GM18868 (cell line): Measurements from ENCODE around the gene HMX1.

Experiments
- ATAC-seq: cut with Tn5 transposase; IDR thresholded peaks from one replicate; pipeline ENCODE4 v1.9.1; 2021; ENCODE audit warnings: mild to moderate bottlenecking, moderate library complexity; ENCODE audit not compliant: unreplicated experiment

Gene HMX1

DNA sequence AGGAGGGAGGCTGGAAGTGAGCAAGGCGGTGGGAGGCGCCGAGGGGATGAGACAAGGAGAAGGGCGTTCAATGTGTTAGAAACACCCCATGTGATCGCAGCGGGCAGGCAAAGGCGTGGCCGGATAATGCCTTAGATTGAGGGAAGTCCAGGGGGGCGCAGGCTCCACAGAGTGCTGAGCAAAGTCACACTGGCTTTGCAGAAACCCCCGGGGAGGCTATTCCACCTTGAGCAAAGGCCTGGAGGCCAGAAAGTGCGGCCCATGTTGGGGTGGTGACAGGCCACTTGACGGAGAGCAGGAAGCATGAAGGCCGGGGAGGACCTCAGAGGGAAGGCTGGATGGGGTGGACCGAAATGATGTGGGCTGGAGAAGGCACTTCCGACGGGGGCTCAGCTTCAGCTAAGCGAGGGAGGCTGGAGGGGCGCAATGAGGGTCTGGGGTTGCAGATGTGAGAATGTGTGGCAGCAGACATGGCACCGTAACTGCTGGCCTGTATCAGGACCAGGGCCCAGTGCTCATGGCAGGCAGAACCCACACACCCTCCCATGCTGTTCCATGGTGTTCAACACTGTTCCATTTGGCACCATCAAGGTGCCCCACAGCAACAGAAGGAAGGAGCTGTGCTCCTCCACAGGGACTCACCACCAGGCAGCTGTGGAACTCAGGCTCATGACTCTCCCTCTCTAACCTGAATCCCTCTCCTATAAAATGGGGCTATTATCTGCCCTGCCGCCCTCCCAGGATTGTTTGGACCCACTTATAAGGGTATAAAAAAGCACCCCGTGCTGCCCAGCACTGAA lies 50.3 kb downstream of the HMX1 start:
- no peak for ATAC-seq

DNA sequence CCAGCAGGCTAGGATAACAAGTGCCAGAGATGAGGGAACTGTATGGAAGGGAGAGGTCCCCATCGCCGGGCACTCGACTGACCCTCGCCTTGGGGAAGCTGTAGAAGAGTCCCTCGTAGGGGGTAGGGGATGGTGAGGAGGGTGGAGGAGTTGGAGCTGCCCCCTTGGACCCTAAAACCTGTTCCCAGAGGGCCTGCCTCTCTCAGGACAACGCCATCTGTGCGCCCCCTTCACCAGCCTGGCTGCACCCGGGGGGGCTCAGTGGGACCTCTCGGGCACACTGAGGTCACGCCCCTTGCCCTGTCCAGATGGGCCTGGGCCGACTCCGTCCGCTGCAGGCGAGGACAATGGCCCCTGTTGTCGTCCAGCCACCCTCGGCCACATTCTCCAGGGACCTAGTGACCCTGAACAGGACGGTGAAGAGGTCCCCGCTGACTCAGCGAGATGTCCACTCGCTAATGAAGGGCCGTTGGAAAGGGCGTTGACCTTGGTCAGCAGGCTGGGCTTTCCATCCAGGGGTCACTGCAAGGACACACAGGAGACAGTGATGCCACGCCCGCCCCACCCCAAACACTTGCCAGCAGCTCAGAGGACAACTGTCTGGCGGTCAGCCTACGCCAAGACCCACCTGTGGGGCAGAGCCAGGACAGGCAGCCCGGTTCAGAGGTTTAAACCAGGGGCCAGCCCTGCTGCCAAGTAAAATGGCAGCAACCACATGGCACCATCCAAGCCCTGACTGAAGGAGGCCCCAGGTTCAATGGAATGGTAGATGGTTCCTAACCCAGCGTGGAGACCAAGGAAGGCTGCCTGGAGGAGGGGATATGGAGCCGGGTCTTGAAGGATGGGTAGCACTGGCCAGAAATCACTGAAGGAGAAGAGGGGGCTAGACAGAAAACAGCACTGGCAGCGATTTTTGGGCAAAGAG lies 51.2 kb downstream of the HMX1 start:
- ATAC-seq = no peak

DNA sequence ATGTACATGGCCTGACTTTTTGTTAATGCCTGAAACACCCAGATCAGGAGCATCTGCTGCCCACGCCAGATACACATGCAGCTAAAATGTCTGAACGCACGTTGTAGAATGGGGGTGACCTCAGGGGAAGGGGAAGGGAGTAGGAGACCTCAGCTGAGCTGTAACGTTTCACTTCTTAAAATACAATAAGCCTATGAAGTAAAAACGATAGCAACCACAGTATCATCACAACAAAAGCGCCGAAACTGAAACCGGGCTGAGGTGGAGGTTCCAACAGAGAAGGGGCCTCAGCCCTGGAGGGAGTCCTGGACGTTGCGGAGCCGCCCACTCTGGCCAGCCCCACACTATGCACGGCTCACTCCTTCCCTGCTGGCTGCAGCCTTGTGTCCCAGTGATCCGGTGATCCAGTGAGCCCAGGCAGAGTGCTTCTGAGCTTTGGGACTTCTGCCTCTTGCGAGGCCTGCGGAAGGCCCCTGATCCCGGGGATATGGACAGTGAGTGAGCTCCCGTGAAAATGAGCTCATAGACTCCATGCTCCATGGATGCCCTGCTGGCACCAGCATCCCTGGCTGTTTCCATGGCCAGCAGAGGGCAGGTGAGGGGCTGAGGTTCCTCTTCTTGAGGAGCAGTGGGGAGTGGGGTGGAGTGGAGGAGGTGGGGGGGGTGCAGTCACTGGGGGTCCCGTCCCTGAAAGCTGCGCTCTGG lies 52.0 kb downstream of the HMX1 start:
- no peak for ATAC-seq

DNA sequence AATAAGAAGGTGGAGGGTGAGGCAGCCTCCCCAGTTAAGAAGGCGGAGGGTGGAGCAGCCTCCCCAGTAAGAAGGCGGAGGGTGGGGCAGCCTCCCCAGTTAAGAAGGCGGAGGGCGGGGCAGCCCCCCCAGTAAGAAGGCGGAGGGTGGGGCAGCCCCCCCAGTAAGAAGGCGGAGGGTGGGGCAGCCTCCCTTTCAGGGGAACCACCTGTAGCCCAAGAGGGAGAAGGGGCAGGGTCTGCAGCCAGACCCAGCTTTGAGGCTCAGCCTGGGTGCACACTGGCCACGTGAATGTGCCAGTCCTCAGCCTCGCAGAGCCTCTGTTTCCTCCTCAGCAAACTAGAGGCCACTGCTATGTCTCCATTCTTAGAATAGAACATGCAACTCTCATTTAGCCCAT lies 52.6 kb downstream of the HMX1 start:
- no peak for ATAC-seq

DNA sequence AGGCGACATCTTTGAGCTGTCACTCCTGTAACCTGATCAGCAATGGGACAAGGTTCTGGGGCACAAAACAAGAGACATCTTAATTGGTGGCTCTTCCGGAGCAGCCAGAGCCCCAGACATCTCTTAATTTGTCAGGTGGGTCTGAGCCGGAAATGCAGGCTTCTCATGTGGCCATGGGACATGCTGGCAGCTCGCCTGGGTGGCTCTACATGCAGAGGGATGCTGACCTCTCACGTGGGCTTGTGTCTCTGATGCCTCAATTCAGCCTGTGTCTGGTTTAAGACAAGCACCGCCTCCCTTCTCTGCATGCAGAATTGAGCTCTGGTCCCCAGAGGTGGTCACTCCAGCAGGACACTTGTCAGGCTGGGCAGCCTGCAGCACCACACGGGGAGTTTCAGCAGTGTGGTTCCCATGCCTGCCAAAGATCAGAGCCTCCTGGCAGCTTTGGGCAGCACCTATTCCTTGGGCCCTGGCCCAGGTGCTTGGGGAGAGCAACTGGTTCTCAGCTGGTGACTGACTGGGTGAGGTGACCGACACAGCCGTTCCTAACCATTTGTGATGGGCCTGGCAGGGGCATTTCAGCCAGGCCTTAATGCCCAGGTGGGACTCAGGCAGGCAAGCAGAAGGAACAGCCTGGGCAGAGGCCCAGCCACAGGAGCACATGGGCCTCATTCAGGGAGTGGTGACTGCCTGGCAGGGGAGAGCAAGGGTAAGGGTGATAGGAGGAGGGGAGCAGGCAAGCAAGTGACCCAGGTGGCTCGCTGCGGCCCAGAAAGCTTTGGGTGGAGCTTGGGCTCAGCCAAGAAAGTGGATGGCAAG lies 53.4 kb downstream of the HMX1 start:
- ATAC-seq = no peak

DNA sequence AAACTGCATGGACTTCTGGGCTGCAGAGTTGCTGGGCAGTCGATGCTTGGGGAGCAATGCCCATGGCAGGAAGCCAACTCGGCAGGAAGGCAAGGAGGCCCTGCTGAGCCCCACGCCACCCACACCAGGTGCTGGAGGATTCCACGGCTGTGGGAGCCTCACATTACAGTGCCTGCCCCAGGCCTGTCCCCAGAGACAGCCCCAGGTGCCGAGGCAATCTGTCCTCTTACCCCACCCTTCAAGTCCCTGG lies 53.9 kb downstream of the HMX1 start:
- no peak for ATAC-seq

DNA sequence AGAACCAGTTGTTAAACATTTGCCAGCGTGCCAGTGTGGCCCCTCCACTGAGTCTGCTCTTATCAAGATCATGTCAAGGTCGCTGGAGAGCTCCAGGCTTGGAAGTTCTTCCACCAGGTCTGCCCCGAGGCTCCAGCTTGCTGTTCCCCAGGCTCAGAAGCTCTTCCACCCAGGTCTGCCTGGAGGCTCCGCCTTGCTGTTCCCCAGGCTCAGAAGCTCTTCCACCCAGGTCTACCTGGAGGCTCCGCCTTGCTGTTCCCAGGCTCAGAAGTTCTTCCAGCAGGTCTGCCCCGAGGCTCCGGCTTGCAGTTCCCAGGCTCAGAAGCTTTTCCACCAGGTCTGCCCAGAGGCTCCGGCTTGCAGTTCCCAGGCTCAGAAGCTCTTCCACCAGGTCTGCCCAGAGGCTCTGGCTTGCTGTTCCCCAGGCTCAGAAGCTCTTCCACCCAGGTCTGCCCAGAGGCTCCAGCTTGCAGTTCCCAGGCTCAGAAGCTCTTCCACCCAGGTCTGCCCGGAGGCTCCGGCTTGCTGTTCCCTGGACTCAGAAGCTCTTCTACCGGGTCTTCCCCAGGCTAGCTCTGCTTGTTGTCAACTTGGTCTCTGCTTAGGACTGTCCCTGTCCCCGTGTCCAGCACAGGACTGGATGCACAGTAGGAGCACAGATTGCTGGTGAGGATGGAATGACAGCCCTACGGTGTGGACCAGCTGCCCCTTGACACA lies 54.4 kb downstream of the HMX1 start:
- ATAC-seq = no peak
